Measurements from ENCODE around the gene CYP3A7.
"Not testable (repeated sequence)": the region's sequence is repeated elsewhere in the genome, so short reads cannot be mapped to it uniquely, and the experiment has no call there.

The CYP3A7 gene

GRCh38 chr7:99740573-99741440 lies 5.8 kb upstream of the CYP3A7 start:
- no peak for DNase-seq

- no peak for DNase-seq
Measured at GRCh38 chr7:99739699-99740572, 4.9 kb upstream of the CYP3A7 start.

- DNase-seq = no peak
Measured at GRCh38 chr7:99737726-99738125, 2.7 kb upstream of the CYP3A7 start.

- not testable (repeated sequence) for DNase-seq
Measured at GRCh38 chr7:99736667-99737066, 1.7 kb upstream of the CYP3A7 start.

GRCh38 chr7:99733448-99733847 lies 1.5 kb downstream of the CYP3A7 start:
- peak in 1 of 2 experiments; percentile 5 for DNase-seq

- no peak for DNase-seq
Measured at GRCh38 chr7:99733003-99733402, 2.0 kb downstream of the CYP3A7 start.

- DNase-seq = no peak
Measured at GRCh38 chr7:99731638-99732374, 3.2 kb downstream of the CYP3A7 start.

GRCh38 chr7:99730992-99731391 lies 4.0 kb downstream of the CYP3A7 start:
- DNase-seq = no peak

- DNase-seq = no peak
Measured at GRCh38 chr7:99730238-99730810, 4.7 kb downstream of the CYP3A7 start.

GRCh38 chr7:99729486-99730237 lies 5.3 kb downstream of the CYP3A7 start:
- no peak for DNase-seq

- DNase-seq = no peak
Measured at GRCh38 chr7:99728615-99729014, 6.4 kb downstream of the CYP3A7 start.

GRCh38 chr7:99723201-99723600 lies 11.8 kb downstream of the CYP3A7 start:
- DNase-seq = not testable (repeated sequence)

- DNase-seq = no peak
Measured at GRCh38 chr7:99720800-99721595, 14.0 kb downstream of the CYP3A7 start.

GRCh38 chr7:99719996-99720769 lies 14.8 kb downstream of the CYP3A7 start:
- DNase-seq = no peak

GRCh38 chr7:99713995-99714570 lies 20.9 kb downstream of the CYP3A7 start:
- DNase-seq = no peak

GRCh38 chr7:99709838-99710578 lies 25.0 kb downstream of the CYP3A7 start:
- no peak for DNase-seq

GRCh38 chr7:99709260-99709659 lies 25.7 kb downstream of the CYP3A7 start:
- DNase-seq = no peak

- no peak for DNase-seq
Measured at GRCh38 chr7:99707096-99707495, 27.9 kb downstream of the CYP3A7 start.

GRCh38 chr7:99699946-99700345 lies 35.0 kb downstream of the CYP3A7 start:
- DNase-seq = no peak
